IPS-11a (cell line): ENCODE results near the gene GCK.

ENCODE experiments used
- H3K4me3 ChIP-seq: one replicate; pipeline ENCODE4 v1.5.1; 2013; ENCODE audit warnings: low read depth, low read length, control low read depth

Gene GCK

DNA sequence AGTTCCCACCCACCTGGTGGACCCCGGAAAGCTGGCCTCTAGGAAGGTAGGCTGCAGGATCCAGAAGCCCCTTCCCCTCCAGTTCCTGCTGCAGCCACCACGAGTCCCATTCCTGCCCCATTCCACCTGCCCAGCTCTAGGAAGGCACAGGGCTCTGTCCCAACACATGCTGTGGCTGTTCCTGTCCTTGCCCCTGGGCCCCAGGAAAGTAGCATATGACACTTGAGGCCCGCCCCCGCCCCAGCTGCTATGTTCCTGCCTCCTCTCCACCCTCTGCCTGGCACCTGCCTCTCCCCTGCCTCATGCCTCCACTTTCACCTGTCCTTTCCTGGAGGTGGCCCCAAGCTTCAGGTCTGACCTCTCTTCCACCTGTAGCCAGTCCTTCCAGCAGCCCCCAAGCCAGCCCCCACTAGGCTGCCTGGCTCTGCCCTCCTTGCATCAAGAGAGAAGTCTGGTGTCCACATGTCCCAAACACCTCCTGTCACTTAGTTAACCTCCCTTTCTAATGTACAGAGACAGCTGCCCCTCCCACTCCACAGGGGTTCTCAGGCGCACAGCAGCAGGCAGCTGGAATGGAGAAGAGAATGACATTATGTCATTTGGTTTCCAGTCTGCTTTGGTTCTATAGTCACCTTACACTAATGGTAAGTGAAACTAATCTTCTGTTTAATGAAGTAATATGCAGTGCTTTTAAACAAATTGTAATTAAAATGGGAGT lies 34.3 kb upstream of the GCK start:
- no peak overlapping the region for H3K4me3 ChIP-seq

DNA sequence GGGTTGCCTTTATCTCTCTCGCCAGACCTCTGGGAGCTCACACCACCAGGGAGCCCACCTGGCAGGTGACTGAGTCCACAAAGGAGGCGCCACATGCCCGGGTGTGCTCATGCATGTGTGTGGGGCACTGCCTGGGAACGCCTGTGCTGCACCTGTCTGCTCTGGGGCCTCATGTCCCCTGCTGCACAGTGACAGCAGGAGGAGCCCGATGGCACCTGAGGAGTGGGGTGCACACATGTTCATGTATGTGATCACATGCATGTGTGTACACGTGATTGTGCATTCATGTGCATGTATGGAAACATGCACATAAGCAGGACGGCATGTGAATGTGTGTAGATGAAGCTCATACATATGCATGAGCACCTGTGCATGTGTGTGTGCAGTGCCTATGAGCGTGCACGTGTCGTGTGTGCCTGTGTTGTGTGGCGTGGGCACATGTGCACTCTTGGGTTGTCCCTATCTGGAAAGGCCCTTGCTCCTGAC lies 33.6 kb upstream of the GCK start:
- no peak overlapping the region for H3K4me3 ChIP-seq

DNA sequence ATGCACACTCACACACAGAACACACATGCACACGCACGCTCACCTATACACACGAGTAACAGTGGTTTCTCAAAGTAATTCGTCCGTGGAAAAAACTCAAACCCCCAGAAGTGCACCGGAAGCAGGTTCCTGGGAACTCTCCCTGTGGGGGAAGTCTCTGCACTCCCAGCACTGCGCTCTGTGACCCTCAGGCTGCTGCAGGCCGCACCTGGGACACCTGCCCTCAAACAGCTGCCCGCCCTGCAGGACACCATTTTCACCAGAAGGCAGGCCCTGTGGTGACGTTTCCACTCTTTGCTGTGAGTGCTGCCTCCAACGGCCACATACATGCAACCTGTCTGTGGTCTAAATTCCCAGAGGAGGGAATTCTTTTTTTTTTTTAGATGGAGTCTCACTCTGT lies 32.8 kb upstream of the GCK start:
- no peak overlapping the region for H3K4me3 ChIP-seq

DNA sequence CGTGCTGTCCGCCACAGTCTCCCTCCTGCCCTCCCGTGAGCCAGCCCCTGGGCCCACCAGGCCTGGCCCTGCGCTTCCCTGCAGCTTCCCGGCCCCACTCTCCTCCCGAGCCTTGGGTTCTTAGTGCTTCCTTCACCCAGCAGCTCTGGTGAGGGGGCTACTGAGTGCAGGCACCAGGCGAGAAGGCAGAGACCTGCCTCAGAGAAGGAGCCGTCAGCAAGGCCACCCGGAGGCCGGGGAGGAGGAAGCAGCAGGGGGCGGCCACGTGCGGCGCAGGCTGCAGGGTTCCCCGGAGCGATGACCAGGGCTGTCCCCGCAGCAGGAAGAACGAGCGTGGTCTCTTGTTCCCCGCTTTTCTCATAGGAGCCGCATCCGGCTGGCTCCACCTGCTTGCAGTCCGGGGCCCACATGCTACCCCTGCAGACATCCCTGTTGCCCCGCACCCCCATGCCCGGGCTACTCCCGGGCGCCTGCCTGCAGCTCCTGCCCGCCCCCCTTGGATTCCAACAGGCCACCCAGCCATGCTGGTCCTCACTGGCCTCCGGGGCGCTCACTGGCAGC lies 32.1 kb upstream of the GCK start:
- no peak overlapping the region for H3K4me3 ChIP-seq

DNA sequence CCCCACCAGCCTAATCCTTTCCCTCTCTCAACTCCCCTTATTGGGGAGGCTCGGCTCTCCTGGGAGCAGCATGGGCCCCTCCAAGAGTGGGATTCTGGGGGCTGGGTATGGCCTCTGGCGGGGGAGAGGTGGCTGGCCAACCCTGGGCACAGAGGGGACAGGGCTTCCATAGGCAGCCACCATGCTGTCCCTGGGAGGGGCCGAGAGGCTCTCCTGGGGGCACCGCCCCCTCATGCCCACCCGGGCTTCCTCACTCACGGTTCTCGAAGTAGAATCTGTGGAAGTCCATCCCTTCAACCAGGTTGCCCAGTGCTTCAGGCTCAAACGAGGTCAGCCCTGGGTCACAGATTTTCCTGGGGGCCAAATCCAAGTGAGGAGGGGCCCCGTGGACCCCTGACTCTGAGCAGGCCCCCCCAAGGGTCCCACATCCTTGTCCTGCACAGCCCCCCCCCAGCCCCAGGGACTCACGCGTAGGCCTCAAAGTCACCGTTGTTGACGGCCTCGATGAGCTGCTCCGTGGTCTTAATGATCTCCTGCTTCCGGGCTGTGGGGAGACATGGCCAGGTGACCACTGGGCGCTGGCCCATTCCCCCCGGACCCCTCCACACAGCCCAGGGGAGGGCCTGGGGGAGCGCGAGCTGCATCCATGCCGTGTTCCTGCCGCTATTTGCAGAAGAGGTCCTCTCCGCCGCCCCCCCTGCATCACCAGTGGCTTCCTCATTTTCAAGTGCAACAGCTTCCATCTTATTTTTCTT lies 31.3 kb upstream of the GCK start:
- H3K4me3 ChIP-seq = no peak overlapping the region

DNA sequence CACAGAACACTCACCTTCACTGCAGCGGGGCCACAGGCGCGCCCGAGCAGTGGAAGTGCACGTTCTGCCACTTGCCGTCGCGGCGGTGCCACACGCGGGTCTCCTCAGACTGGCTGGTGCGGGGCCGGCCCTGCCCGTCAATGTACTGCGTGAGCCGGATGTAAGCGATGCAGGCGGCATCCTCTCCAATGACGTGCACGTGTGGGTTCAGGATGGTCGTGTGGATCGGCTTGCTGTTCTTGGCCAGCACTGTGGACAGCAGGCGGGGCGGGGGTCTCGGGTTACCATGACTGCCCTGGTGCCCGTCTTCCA lies 30.8 kb upstream of the GCK start:
- no peak overlapping the region for H3K4me3 ChIP-seq

DNA sequence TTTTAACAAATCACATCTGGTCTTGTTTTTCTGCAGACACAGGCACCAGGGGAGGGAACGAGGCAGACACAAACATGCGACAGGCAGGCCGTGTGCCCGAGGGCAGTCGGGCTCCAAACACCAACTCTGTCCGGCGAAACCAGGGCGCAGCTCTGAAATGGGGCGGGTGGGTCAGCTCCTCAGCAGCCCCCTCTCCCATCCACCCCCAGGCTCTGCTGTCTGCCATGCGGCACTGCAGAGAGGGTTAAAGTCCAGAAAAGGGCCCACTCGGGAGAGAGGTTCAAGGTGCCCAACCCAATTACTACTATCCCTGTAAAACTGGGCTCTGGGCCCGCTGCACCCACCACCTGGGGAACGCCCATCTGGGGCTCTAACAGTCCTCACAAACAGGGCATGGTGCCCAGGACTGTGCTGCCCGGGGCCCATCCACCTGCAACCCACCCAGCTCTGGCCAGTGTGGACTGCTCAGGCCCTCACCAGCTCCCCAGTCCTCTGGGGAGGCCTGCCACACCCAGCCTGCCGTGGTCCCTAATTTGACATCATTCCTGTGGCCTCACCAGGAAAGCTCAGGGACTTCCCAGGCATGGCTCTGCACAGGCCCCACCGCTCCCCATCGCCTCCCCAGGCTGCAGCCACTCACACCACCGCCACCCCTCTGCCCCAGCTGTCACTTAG lies 30.3 kb upstream of the GCK start:
- no peak overlapping the region for H3K4me3 ChIP-seq

DNA sequence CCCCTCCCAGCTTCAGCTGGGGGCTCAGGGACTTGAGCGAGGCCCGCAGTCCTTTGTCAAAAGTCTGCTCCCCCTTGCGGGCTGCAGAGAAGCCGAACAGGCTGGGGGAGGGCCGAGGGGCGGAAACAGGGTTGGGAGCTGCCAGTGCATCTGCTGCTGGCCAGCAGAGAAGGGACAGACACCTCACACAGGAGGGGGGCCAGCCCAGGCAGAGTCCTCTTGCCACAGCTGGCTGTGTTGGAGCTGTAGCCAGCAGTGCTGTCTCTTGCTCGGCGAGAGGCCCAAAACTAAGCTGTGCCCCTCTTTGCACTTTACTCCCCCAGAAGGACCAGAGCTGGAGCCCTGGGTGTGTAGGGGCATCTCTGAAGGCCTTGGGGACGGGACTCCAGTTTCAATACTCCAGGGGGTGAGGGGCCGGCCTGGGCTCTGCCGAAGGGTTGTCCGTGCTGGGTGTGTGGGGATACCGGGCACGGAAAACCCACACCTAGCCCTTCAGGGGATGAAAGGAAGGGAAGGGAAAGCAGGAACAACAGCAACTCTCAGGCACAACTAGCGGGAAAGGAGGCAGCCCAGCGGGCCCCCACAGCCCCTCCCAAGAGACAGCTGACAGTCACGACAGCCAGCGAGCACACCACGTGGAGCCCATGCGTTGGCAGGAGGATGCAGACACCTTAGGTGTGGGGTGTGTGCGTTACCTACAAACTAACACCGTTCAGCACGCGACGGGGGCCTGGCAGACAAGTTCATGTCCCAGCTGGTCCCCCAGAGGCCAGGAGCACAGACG lies 29.4 kb upstream of the GCK start:
- no peak overlapping the region for H3K4me3 ChIP-seq

DNA sequence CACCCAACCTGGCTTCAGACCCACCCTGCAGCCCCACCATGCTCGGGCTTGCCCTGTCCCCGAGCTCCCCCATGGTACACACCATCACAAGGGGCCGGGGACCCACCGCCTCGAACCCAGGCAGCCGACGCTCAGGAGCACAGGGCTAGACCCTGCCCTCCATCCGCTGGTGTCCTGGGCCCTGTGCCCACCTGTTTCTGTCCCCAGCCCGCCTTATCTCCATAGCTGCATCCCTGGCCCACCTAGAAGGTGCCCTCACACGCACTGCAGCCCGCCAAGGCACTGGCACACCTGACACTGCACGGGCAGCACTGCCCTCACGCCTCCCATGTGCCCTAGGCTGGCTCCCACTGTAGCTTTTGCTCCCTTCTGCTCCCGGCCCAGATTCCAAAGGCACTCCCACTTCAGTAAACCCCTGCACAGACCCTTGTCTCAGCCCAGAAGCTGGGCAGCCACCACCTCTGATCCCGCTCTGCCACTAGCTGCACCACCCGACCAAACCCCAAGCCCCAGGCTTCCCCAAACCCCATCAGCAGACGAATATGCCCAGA lies 28.7 kb upstream of the GCK start:
- no peak overlapping the region for H3K4me3 ChIP-seq

DNA sequence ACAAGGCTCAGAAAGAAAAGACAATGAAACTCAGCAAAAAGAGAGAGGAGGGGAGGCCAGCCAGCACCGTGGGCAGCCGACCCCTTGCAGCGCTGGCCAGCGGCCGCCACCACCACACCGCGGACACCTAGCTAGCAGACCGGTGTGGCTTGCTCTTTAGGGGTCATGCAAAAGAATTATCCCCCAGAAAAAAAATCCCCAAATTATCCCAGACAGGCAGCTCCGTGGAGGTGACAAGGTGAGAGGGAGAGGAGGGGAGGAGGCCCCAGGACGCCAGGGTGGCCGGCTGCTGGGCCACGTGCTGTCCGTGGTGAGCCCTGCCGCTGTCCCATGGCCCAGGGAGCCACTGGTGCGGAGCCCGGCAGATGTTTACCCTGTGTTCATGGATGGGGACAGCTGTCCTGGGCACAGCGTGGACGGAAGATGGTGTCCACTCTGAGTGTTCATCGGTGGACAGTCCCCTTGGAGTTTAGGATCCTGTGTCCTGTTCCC lies 28.0 kb upstream of the GCK start:
- no peak overlapping the region for H3K4me3 ChIP-seq

DNA sequence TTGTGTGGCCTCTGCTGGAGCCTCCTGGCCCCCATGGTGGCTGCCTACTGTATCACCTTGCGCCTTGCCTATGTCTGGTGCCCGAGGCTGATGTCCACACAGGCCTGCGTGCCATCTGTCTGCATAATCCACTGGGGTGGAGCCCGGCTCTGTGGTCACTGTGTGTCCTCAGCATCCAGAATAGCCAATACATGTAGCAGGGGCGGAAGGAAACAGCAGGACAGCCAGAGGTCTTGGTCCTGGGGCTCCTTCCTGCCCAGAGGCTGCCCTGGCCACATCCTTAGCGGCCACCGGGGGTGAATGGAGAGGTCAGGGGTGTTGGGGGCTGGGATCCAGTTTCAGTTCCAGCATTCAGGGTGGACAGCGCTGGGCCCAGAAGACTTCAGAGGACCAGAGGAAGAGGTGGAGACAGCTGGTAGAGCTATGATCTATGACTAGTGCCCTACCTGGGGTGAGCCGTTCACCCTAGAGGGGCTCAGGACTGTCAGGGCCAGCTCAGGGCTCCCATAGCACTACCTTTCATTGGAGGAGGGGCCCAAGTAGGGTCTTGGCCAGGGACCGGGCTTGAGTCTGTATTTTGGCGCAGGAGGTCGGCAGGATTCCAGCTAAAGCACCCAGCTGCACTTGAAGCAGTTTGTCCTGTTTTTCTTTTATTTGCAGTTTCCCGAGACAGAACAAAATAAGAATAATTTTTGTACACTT lies 27.4 kb upstream of the GCK start:
- no peak overlapping the region for H3K4me3 ChIP-seq

DNA sequence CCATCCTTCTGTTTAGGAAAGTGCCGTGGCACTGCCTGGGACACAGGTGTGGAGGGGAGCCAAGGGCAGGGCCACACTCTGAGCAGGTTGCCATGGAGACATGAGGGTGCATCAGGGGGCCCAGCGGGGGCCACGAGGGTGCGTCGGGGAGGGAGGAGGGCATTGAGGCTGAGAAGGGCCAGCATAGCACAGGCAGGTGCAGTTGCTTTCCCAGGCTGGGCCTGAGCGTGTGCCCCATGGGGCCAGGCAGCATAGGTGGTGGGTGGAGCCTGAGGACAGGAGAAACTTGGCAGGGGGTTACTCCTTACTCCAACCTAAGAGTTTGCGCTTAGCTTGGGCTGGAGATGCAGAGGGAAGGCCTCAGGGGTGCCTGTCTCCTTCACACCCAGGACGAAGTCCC lies 26.8 kb upstream of the GCK start:
- H3K4me3 ChIP-seq = no peak overlapping the region

DNA sequence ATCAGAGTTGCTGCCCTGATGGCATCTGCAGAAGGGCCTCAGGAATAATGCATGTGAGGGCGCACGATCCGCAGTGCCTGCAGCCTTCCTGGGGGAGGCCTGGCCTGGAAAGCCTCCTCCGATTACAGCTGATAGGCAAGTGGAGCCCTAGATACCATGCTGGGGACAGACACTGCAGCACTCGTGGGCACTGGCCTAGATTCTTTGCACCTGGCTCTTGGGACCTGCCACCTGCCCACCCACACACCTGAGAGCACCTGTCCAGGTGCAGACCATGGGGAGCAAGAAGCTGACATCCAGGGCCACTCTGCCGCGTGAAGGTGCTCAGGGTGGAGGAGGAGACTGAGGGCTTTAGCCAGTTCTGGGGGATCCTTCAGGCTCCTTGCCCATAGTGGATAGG lies 26.3 kb upstream of the GCK start:
- H3K4me3 ChIP-seq = no peak overlapping the region

DNA sequence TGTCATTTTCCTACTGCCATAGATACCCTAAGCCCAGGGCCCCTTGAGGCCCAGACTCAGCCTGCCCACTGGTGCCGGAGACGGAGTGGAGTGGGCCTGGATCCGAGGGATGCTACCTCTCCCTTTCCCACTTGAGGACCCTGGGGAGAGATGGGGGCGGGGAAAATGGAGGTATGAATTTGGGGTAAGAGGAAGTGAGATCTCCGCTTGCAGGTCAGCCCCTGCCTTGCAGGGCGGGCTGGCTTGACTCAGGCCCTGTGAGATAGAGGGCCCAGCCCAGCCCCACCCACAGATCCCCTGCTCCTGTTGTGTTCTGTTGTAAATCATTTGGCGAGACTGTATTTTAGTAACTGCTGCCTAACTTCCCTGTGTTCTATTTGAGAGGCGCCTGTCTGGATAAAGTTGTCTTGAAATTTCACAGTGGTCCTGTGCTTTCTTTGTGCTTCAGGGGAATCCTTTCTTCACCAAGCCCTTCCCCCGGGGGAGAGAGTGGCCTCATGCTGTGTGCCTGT lies 24.7 kb upstream of the GCK start:
- H3K4me3 ChIP-seq = no peak overlapping the region

DNA sequence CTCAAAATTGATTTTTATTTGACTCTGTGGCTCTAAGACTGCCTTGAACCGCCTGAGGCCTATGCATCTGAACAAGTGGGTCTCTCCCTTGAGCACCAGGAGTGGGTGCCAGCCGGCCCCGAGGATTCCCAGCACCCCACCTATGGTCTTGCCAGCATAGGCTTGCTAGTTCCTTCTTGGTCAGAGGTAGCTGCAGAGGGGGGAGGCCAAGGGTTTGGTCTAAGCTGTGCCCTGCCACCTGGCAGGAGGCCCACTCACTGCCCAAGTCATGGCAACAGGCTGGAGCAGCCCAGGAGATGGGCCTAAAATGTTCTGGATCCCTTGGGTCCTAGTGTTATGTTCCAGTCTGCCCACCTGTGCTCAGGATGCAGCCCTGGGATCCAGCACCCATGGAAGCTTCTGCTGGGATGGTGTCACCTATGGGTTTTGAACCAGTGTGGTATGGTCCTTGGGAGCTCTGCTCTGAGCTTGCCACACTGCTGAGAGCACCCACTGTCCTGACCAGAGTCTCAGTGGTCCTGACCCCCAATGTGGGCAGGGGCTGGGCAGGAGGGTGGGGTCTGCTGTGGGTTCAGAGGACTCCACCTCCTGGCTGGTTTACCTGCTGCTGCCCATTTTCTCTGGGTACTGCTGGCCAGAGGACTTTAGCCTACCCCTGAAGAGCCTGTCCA lies 24.1 kb upstream of the GCK start:
- H3K4me3 ChIP-seq = no peak overlapping the region

DNA sequence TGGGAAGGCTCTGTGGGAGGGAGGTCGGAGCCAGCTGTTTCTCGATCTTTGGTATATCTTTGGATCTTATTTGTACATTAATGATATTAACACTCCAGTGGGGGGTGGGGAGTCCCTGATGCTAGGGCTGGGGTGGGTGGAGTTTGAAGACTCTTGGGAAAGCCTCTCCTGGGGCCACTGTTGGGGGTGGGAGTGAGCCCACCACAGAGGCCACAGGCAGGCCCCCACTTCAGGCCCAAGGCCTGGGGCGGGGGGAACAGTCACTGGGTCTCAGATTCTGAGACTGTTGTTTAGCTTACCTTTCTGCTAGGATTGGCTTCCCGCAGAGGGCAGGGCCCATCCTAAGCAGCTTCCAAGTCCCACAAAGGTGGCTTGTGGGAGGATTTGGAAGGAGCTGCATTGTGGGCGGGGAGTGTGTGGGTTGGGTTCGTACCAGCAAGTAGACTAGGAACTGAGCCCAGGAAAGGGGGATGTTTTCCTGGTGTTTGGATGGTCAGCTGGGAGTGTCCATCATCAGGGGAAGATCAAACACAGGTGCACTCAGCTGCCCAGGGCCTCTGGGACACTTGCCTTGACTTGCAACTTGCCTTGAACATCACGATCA lies 23.4 kb upstream of the GCK start:
- H3K4me3 ChIP-seq = no peak overlapping the region

DNA sequence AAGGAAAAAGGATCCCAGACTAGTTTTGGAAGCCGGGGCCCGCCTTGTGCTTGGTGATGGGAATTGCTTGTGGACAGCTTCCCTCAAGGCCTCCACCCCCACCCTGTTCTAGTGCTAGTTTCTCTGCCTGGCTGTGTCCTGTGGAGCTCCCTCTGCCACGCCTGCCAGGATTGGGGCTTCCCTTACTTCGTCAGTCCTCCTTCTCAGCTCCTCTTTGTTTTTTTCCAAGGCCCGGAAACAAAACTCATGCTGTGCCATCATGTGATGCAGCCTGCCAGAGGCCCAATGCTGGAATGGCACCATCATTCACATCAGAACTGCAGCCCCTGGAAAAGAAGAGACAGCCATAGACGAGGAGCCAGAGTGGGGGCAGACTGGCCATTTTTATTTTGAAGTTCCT lies 22.8 kb upstream of the GCK start:
- no peak overlapping the region for H3K4me3 ChIP-seq

DNA sequence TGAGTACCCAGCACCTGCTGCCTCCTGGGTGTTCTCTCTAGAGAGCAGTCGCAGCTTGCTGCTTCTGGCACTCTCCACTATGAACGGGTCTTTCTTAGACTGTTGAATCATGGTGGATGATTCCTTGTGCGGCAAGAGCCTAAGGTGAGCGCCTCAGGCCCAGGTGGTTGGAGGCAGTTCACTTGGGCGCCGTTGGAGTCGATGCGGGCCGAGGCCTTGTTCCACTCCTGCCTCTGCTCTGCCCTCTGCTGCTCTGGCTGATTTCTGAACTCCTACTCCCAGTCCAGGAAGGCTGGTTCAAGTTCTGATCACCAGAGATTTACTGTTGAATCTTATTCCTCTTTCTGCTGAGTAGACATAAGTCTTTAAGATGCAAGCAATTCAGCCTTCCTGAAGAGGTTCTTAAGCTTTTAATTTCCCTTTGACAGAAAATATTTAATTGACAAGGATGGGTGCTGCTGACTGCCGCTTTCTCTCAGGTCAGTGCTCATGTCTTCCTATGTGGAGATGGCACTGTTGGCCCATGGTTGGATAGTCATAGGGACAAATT lies 22.0 kb upstream of the GCK start:
- H3K4me3 ChIP-seq = no peak overlapping the region

DNA sequence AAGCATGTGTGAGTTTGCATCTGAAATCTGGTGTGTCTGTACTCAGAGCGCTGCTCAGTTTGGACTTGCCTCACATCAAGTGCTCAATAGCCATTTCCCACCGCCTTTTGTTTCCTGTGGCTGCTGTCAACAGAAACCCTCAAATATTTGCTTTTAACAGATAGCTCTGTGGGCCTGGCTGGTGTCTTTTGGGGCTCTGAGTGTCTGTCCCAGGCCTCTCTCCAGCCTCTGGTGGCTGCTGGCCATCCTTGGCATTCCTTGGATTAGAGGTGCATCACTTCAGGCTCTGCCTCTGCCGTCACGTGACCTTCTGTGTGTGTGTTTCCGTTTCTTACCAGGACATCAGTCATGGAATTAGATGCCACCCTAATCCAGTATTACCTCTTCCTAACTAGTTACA lies 20.9 kb upstream of the GCK start:
- no peak overlapping the region for H3K4me3 ChIP-seq
